B cell (primary cell): Measurements from ENCODE around the gene NTM. TPM values are rescaled to one million over a fixed set of nuclear protein-coding genes. Genes with fewer than 3 reads are reported as not detected.

ENCODE experiments used
- ATAC-seq: fragments of 200-7000 bp; cut with Tn5 transposase; one replicate; pipeline ENCODE4 v1.10.0; 2021; ENCODE audit warnings: low read depth, mild to moderate bottlenecking, moderate number of reproducible peaks, moderate library complexity
- CTCF ChIA-PET: fragments of 350-600 bp; sonication (Branson Sonifier 250); formaldehyde crosslinking; loops from one replicate; lab custom pipeline; 2021; ENCODE audit warnings: antibody characterized with exemption, inconsistent platforms; lab: Charles Lee
- POLR2A ChIA-PET: fragments of 350-600 bp; sonication (Branson Sonifier 250); formaldehyde crosslinking; loops from one replicate; lab custom pipeline; 2021; ENCODE audit warnings: antibody characterized with exemption; lab: Charles Lee
- DNase-seq: peaks from one replicate; pipeline ENCODE4 v3.0.0; 2013
- H2AFZ ChIP-seq: 2 replicates; pipeline ENCODE4 v1.6.1; 2012; ENCODE audit warnings: mild to moderate bottlenecking, low read depth, low read length; ENCODE audit not compliant: insufficient read depth, poor library complexity, severe bottlenecking
- H3K27ac ChIP-seq, 2 donors: 1 replicate in 1 of 2; 2 replicates in 1 of 2; pipeline ENCODE4 v1.5.1; 2012 to 2013; ENCODE audit warnings: low read length in 2 of 2, mild to moderate bottlenecking in 2 of 2, moderate library complexity in 1 of 2
- H3K27me3 ChIP-seq, 4 experiments: fragments of 200-600 bp in 1 of 4; sonication (generic) in 1 of 4; replicated peaks in 1 of 4; 1 replicate in 2 of 4; 2 replicates in 2 of 4; pipeline versions ENCODE4 v1.6.1 to v1.7.0; 2013 to 2016; ENCODE audit warnings: low read length in 3 of 4, mild to moderate bottlenecking in 2 of 4, mixed read lengths in 1 of 4, moderate library complexity in 1 of 4; ENCODE audit not compliant: insufficient read depth in 4 of 4, control insufficient read depth in 3 of 4; ENCODE audit errors: control extremely low read depth in 1 of 4
- H3K36me3 ChIP-seq, 2 experiments: replicated peaks in 1 of 2; 1 replicate in 1 of 2; 2 replicates in 1 of 2; pipeline versions ENCODE4 v1.6.1 to v1.7.1; 2013; ENCODE audit warnings: low read length in 1 of 2; ENCODE audit not compliant: insufficient read depth in 2 of 2, control insufficient read depth in 1 of 2; ENCODE audit errors: control extremely low read depth in 1 of 2, extremely low read depth in 1 of 2
- H3K4me1 ChIP-seq, 2 donors: fragments of 200-600 bp in 1 of 2; sonication (generic) in 1 of 2; 1 replicate in 1 of 2; 2 replicates in 1 of 2; pipeline versions ENCODE4 v1.5.1 to v1.6.1; 2013 to 2017; ENCODE audit warnings: low read length in 2 of 2; ENCODE audit not compliant: control insufficient read depth in 2 of 2, insufficient read depth in 2 of 2
- H3K4me2 ChIP-seq: replicated peaks from 2 replicates; pipeline ENCODE3; 2012; ENCODE audit warnings: mild to moderate bottlenecking, low read depth, low read length; ENCODE audit not compliant: poor library complexity, severe bottlenecking
- H3K4me3 ChIP-seq, 5 experiments: fragments of 200-600 bp in 1 of 5; sonication (generic) in 1 of 5; 1 replicate in 3 of 5; 2 replicates in 2 of 5; pipeline versions ENCODE4 v1.5.1 to v1.7.0; 2011 to 2016; ENCODE audit warnings: low read length in 4 of 5, mild to moderate bottlenecking in 4 of 5, low read depth in 2 of 5, control low read depth in 1 of 5, moderate library complexity in 1 of 5; ENCODE audit not compliant: insufficient read depth in 1 of 5; ENCODE audit errors: control extremely low read depth in 1 of 5, extremely low read depth in 1 of 5
- H3K79me2 ChIP-seq: fragments of 200-600 bp; sonication (generic); one replicate; pipeline ENCODE4 v1.6.0; 2016; ENCODE audit warnings: low read length; ENCODE audit not compliant: control insufficient read depth, insufficient read depth
- H3K9ac ChIP-seq: fragments of 200-600 bp; sonication (generic); 2 replicates; pipeline ENCODE4 v1.6.1; 2017; ENCODE audit warnings: mild to moderate bottlenecking, low read length, moderate library complexity
- H3K9me3 ChIP-seq, 3 donors: one replicate each; pipeline versions ENCODE4 v1.6.1 to v1.7.1; 2013; ENCODE audit warnings: low read length in 2 of 3; ENCODE audit not compliant: control insufficient read depth in 2 of 3, insufficient read depth in 1 of 3; ENCODE audit errors: control extremely low read depth in 1 of 3
- H4K20me1 ChIP-seq: 2 replicates; pipeline ENCODE4 v1.6.0; 2012; ENCODE audit warnings: mild to moderate bottlenecking, low read length; ENCODE audit not compliant: insufficient read depth, control insufficient read depth, poor library complexity, severe bottlenecking
- H3K27ac Mint-ChIP-seq: one replicate; pipeline ENCODE4 v1.8.0; 2021; ENCODE audit warnings: mixed read lengths
- H3K27me3 Mint-ChIP-seq: one replicate; pipeline ENCODE4 v1.8.0; 2021; ENCODE audit warnings: mixed read lengths
- H3K4me1 Mint-ChIP-seq: one replicate; pipeline ENCODE4 v1.8.0; 2021; ENCODE audit warnings: mixed read lengths
- H3K4me3 Mint-ChIP-seq: one replicate; pipeline ENCODE4 v1.8.0; 2021; ENCODE audit warnings: mixed read lengths
- H3K9me3 Mint-ChIP-seq: one replicate; pipeline ENCODE4 v1.8.0; 2022; ENCODE audit warnings: mixed read lengths; ENCODE audit not compliant: insufficient read depth
- EZH2 ChIP-seq: IDR thresholded peaks from 2 replicates; pipeline ENCODE4 v1.6.1; 2012; ENCODE audit warnings: borderline replicate concordance, low read depth, mild to moderate bottlenecking, moderate library complexity, low read length; ENCODE audit not compliant: insufficient read depth, poor library complexity, severe bottlenecking
- WGBS: methylation state at CpG from one replicate; pipeline ENCODE4 v1.1.5; 2013; ENCODE audit warnings: missing lambda C conversion rate; ENCODE audit not compliant: insufficient coverage; 5-methylcytosine and 5-hydroxymethylcytosine counted together
- intact Hi-C: fragments of 100-400 bp; cut with micrococcal nuclease; formaldehyde crosslinking; loops from one replicate; pipeline ENCODE4 v1.10.0; 2022
- polyA plus RNA-seq: library from polyadenylated mRNA; depleted of rRNA; stranded (reverse); fragments of >200 nt; gene quantifications from 2 replicates; pipeline ENCODE4 v1.2.3, GENCODE V29; 2012
- total RNA-seq, 2 donors: library from RNA; stranded (reverse); fragments of 120-200 nt in 1 of 2; gene quantifications; 1 replicate in 1 of 2; 2 replicates in 1 of 2; pipeline versions ENCODE4 v1.2.3 to v1.2.4, GENCODE V29; 2013 to 2022
- TF ChIP-seq, protein P1 (sequence below): fragments of 200-600 bp; IDR thresholded peaks from one replicate; pipeline ENCODE4 v1.8.0; 2022; ENCODE audit warnings: antibody characterized with exemption, mild to moderate bottlenecking

Gene NTM
- total and polyA plus RNA-seq, 2 donors (not counting 1 experiment from before 2014, with no cell fraction given), result not detected

DNA sequence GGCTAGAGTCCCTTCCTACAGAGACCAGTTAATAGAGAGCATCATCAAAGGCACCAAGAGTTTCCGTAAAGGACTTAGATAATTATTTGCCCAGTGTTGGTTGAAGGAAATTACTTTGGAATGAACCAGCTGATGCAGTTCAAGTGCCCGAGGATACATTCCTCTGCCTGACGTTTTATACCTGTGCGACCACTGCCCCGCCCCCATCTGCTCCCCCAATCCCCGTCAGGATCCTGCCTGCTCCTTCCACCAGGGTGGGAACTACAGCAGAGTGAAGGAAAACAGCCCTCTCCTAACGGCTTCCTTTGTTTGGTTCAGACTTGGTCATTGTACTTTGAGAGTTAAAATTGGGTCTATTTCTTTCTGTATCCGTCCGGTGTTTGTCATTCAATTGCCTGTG, 761.5 kb downstream of the NTM start:
- H3K4me1 Mint-ChIP-seq, result no peaks in the 10 kb centered on the region
- no peak for DNase-seq
- no peaks in the 10 kb centered on the region for H3K4me1 ChIP-seq
- H3K27ac Mint-ChIP-seq, result no peak overlapping the region
- ATAC-seq, result no peak
- H3K36me3 ChIP-seq, result no peaks in the 10 kb centered on the region
- no peak overlapping the region for H3K27ac ChIP-seq
- ChIA-PET CTCF (no interaction called here), POLR2A (no interaction called here)
- H3K9me3 ChIP-seq, result peaks cover 0 to 10% (median 0%) of the 10 kb centered on the region in 3 donors
- no peak overlapping the region for H3K4me3 ChIP-seq
- no peaks in the 10 kb centered on the region for H3K27me3 Mint-ChIP-seq
- H3K9me3 Mint-ChIP-seq, result peaks cover 6% of the 10 kb centered on the region
- no peaks in the 10 kb centered on the region for H3K79me2 ChIP-seq
- H3K4me2 ChIP-seq, result no peak overlapping the region
- TF ChIP-seq, protein P1, sequence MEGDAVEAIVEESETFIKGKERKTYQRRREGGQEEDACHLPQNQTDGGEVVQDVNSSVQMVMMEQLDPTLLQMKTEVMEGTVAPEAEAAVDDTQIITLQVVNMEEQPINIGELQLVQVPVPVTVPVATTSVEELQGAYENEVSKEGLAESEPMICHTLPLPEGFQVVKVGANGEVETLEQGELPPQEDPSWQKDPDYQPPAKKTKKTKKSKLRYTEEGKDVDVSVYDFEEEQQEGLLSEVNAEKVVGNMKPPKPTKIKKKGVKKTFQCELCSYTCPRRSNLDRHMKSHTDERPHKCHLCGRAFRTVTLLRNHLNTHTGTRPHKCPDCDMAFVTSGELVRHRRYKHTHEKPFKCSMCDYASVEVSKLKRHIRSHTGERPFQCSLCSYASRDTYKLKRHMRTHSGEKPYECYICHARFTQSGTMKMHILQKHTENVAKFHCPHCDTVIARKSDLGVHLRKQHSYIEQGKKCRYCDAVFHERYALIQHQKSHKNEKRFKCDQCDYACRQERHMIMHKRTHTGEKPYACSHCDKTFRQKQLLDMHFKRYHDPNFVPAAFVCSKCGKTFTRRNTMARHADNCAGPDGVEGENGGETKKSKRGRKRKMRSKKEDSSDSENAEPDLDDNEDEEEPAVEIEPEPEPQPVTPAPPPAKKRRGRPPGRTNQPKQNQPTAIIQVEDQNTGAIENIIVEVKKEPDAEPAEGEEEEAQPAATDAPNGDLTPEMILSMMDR, result no peak
- TF ChIP-seq EZH2, result no peak
- H3K4me3 Mint-ChIP-seq, result no peak overlapping the region
- no peaks in the 10 kb centered on the region for H3K27me3 ChIP-seq
- intact Hi-C loops, result no loop called here
- H2AFZ ChIP-seq, result no peak overlapping the region
- no peak overlapping the region for H3K9ac ChIP-seq
- no CpG with 5 or more reads among the region's 9 CpGs for WGBS
- no peaks in the 10 kb centered on the region for H4K20me1 ChIP-seq

DNA sequence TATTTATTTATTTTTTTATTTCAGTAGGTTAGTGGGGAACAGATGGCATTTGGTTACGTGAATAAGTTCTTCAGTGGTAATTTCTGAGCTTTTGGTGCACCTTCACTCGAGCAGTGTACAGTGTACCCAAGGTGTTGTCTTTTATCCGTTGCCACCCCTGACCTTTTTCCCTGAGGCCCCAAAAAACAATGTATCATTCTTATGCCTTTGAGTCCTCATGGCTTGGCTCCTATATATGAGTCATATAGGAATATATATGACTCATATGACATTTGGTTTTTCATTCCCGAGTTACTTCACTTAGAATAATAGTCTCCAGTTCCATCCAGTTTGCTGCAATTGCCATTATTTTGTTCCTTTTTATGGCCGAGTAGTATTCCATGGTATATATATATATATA, 763.9 kb downstream of the NTM start:
- H3K4me1 Mint-ChIP-seq, result no peaks in the 10 kb centered on the region
- H3K4me3 ChIP-seq, result no peak overlapping the region
- peaks cover 0 to 10% (median 0%) of the 10 kb centered on the region in 3 donors for H3K9me3 ChIP-seq
- no peak overlapping the region for H3K4me2 ChIP-seq
- no peak overlapping the region for H3K4me3 Mint-ChIP-seq
- H4K20me1 ChIP-seq, result no peaks in the 10 kb centered on the region
- no peaks in the 10 kb centered on the region for H3K4me1 ChIP-seq
- ATAC-seq (no peak), DNase-seq (no peak)
- ChIA-PET CTCF (no interaction called here), POLR2A (no interaction called here)
- TF ChIP-seq EZH2, result no peak
- TF ChIP-seq, protein P1, result no peak
- no peak overlapping the region for H3K27ac Mint-ChIP-seq
- H3K9ac ChIP-seq, result no peak overlapping the region
- no peaks in the 10 kb centered on the region for H3K27me3 ChIP-seq
- no peak overlapping the region for H2AFZ ChIP-seq
- no peak overlapping the region for H3K27ac ChIP-seq
- peaks cover 6% of the 10 kb centered on the region for H3K9me3 Mint-ChIP-seq
- H3K27me3 Mint-ChIP-seq, result no peaks in the 10 kb centered on the region
- no CpG with 5 or more reads among the region's 5 CpGs for WGBS
- H3K36me3 ChIP-seq, result no peaks in the 10 kb centered on the region
- intact Hi-C loops, result no loop called here
- H3K79me2 ChIP-seq, result no peaks in the 10 kb centered on the region
